NCI-H345 treated with DMSO at 0.1 percent for 48 hours (cell line): ENCODE measurements around the gene CEL.
A peak's percentile ranks its signal among the peaks of the same experiment; 100 is the strongest.
"Not testable (repeated sequence)": the region's sequence is repeated elsewhere in the genome, so short reads cannot be mapped to it uniquely, and the experiment has no call there.

Source experiments
- DNase-seq: peaks from one replicate; lab custom pipeline; 2025; ENCODE audit not compliant: unreplicated experiment; lab: John Stamatoyannopoulos, UW

CEL gene

GRCh38 chr9:133081957-133082644 lies 20.3 kb downstream of the CEL start:
- DNase-seq = not testable (repeated sequence)

DNA sequence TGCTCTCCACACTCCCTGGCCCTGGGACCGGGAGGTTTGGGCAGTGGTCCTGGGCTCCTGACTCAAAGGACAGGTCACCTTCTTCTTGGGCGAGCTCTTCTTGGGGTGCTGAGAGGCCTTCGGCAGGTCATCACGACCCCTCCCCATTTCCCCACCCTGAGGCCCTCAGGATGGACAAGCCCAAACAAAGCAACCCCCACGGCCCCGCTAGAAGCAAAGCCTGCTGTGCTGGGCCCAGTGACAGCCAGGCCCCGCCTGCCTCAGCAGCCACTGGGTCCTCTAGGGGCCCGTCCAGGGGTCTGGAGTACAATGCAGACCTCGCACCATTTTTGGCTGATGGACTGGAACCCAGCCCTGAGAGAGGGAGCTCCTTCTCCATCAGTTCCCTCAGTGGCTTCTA lies 21.9 kb downstream of the CEL start:
- not testable (repeated sequence) for DNase-seq

- DNase-seq = not testable (repeated sequence)
These were observed 24.6 kb downstream of the CEL start for GRCh38 chr9:133086212-133086860.

DNA sequence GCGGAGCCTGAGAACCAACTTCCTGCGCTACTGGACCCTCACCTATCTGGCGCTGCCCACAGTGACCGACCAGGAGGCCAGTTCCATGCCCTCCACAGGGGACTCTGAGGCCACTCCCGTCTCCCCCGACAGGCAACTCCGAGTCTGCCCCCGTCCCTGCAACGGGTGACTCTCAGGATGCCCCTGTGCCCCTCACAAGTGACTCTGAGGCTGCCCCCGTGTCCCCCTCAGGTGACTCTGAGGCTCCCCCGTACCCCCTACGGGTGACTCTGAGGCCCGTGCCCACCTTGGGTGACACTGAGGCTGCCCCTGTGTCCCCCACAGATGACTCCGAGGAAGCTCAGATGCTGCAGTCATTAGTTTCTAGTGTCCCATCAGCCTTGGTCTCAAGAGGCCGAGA lies 25.1 kb downstream of the CEL start:
- DNase-seq = no peak

GRCh38 chr9:133087429-133088145 lies 25.8 kb downstream of the CEL start:
- DNase-seq = no peak

- no peak for DNase-seq
These were observed 26.5 kb downstream of the CEL start for GRCh38 chr9:133088146-133088750.

- no peak for DNase-seq
These were observed 27.0 kb downstream of the CEL start for GRCh38 chr9:133088756-133089155.

DNA sequence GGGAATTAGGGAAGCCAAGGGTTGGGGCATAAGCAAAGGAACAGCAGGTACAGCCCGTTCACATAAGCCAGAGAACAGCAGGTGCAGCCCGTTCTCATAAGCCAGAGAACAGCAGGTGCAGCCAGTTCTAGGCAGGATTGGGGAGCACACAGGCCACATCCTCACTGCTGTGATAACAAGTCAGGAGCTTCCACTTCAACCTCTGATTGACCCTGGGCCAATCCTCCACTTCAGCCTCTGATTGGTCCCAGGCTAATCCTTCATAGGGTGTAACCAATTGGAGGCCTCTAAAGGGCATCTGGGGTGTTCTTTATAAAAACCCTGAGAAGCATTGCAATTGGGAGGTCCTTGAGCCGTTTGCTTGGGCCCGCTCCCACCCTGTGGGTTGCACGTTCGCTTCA lies 27.5 kb downstream of the CEL start:
- DNase-seq = peak; percentile 55

GRCh38 chr9:133090187-133090586 lies 28.4 kb downstream of the CEL start:
- DNase-seq = no peak

DNA sequence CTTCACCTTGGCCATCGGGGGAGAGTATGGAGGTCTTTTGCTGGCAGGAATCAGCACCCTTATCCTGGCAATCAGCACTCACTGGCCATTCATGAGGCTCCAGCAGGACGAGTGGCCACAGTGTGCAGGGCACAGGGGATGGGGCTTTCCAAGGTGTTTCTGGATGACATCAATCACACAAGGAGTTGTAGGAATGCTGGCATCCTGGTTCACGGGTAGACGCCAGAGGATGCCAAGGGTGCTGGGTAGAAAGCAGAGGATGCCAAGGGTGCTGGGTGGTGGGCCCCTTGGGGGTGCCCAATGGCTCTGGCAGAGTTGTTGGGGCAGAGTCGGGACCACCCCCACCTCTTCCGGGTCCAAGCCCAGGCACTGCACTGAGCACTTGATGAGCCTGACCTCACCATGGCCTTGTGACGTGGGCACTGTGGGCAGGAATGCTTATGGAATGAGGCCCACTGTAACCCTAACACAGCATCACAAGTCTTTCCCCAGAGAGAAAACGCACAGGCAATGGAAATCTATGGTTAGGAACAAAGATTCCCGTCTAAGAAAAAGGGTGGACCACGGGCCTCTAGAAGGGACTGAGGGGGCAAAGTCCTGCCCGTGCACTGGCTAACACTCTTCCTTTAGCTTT lies 29.1 kb downstream of the CEL start:
- no peak for DNase-seq

GRCh38 chr9:133094351-133094750 lies 32.6 kb downstream of the CEL start:
- DNase-seq = not testable (repeated sequence)

- no peak for DNase-seq
These were observed 33.1 kb downstream of the CEL start for GRCh38 chr9:133094842-133095393.

DNA sequence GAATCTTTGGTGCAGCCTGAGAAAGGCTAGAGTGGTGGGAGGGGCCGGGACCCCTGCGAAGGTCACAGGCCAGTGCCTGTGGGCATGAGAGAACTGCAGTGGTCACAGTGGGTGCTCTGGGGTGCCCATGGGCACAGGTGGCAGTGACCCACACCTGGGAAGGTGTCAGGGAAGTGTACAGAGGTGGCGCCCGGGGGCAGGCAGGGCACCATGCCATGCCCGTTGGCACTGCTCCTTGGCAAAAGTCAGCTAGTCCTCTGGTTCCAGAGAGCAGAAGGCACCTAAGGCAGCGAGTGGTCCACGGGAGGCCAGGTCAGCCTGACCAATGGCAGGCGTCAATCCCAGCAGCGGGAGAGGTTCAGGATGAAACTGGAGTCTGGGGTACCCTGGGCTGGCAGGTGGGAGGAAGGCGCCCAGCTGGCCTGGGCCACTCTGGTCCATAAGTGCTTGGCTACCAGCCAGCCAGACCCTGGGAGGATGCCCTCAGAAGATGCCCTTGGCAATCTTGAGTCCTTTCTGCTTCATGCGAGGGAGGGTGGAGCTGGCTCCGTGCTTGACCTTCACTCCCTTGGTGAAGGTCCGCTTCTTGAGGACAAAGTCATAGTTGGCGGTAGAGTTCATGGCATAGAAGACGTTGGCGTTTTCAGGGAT lies 36.4 kb downstream of the CEL start:
- DNase-seq = no peak

GRCh38 chr9:133098871-133099270 lies 37.1 kb downstream of the CEL start:
- no peak for DNase-seq

DNA sequence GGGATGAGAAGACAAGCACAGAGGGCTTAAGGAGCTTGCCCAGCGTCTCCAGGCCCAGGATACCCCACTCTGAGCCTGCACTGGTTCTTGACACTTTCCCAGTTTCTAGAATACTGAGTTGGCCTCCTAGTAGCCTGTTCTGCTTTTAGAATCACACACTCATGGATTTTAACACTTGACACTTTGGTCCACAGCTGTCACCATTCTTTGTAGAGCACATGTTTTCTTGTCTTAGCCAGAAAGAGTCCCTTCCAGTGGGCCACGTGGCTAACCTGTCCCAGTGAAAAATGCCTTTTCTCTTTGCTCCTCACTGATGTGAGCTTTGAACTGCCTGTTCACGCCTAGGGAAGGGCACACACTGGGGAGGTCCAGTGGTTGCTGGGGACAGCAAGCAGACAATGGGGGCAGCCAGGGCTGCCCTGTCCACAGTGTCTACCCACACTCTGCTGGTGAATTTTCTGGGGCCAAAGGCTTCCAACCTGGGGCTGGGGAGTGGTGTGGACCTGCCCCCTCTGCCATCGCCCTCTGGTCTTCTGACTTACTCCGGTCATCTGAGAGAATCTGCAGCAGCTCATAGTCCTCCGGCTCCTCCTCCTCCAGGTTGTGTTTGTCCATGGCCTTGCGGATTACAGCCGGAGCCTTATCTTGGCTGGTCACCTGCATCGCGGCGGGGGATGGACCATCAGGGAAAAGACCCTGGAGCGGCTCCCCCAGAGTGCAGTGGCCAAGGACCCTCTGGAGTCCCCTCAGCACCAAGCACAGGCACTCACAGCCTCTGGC lies 38.1 kb downstream of the CEL start:
- no peak for DNase-seq

DNA sequence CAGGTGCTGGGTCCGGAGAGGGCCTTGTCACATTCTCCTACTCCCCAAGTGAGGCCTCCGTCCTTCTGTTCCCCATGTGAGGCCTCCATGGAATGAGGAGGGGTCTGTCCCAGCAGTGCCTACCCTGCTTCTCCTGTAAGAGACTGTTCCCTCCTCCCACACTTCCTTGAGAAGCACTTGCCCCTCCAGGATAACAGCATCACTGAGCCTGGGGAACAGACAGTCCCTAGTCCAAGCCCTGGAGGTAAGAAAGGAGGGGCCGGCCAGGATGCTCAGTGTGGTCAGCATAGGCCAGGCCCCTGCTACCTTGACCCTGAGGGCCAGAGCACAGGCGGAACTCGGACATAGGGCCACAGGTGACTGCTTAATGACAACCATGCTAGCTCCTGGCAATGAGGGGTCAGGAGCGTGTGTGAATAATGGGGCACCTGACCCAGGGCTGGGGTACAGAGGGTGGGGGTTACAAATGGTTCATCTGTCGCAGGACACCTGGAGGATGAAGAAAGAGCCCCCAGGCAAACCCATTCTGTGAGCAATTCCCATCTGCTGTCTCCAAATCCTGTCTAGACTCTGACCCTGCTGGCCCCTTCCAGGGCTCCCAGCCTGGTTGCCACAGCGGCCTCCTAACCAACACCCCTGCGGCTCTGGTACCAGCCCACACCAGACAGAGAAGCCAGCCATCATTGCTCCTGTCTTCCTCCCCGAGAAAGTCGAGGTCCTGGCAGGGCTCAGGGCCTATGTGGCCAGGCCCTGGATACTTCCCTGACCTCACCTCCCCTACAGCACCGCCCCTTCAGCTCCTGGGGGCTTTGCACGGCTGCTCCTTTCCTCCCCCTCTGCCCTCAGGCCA lies 39.0 kb downstream of the CEL start:
- DNase-seq = no peak

GRCh38 chr9:133101356-133102189 lies 39.8 kb downstream of the CEL start:
- DNase-seq = no peak
